ENCODE data around the gene SEC61A1. TPM values are rescaled to one million over a fixed set of nuclear protein-coding genes. Genes with fewer than 3 reads are reported as not detected.
A peak's percentile ranks its signal among the peaks of the same experiment; 100 is the strongest.

Gene SEC61A1
- total RNA-seq, 3 donors from 2014 or later (not counting 1 experiment from before 2014, with no cell fraction given) = 143 to 172 (median 148) TPM

- Mint-ChIP-seq H3K27ac (no peak overlapping the region), H3K27me3 (ENCODE audit: low read depth in 2 of 2) (no peaks in the 10 kb centered on the region), H3K36me3 (peaks cover 3% of the 10 kb centered on the region), H3K9me3 (no peaks in the 10 kb centered on the region), H3K4me3 (no peak overlapping the region), H3K4me1 (peaks cover 1 to 13% of the 10 kb centered on the region in 2 donors)
- H3K4me3 ChIP-seq (ENCODE audit: low read length) = no peak overlapping the region
- DNase-seq (no peak), ATAC-seq (no peak)
- TF ChIP-seq CTCF (IDR thresholded peaks at IDR 0.05) = no peak
- peaks cover 24% of the 10 kb centered on the region for H3K4me1 ChIP-seq (ENCODE audit: control insufficient read depth, insufficient read depth, low read length)
- 99% methylated on average over 6 of the region's 6 CpGs for WGBS (ENCODE audit: insufficient coverage)
- no peak overlapping the region for H3K27ac ChIP-seq (ENCODE audit: low read length)
- H3K27me3 ChIP-seq (ENCODE audit: control insufficient read depth, insufficient read depth, low read length) = peaks cover 4% of the 10 kb centered on the region
- H3K36me3 ChIP-seq (ENCODE audit: control insufficient read depth, insufficient read depth, low read length) = peaks cover 46% of the 10 kb centered on the region
- intact Hi-C loops (cut with micrococcal nuclease) = no loop called here
- H3K9me3 ChIP-seq (ENCODE audit: control insufficient read depth, insufficient read depth, low read length) = no peaks in the 10 kb centered on the region
Measured at GRCh38 chr3:128073185-128073725, 21.0 kb downstream of the SEC61A1 start.

DNA sequence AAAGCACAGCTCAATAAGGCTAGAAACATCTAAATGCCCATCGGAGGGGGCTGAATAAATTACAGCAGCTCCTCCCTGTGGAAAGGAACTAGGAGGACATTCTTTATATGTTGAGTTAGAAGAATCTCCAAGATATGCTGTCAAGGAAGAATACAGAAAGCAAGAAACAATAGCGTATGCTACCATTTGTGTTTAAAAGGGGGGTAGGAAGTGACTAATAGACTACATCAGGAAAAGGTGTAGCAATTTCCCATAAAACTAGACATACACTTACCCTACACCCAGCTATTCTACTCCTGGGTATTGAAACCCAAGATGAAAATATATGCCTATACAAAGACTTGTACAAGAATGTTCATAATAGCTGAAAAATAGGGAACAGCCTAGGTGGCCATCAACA is 21.6 kb downstream of the SEC61A1 start:
- Mint-ChIP-seq H3K27me3 (ENCODE audit: low read depth in 2 of 2) (no peaks in the 10 kb centered on the region), H3K4me1 (peaks cover 0 to 13% of the 10 kb centered on the region in 2 donors), H3K27ac (no peak overlapping the region), H3K36me3 (no peaks in the 10 kb centered on the region), H3K9me3 (no peaks in the 10 kb centered on the region), H3K4me3 (peak overlapping the region; percentile 59)
- no peak for ATAC-seq
- 91% methylated on average over 1 of the region's 2 CpGs for WGBS (ENCODE audit: insufficient coverage)
- no peak for DNase-seq
- peaks cover 41% of the 10 kb centered on the region for H3K36me3 ChIP-seq (ENCODE audit: control insufficient read depth, insufficient read depth, low read length)
- no peak for TF ChIP-seq CTCF (IDR thresholded peaks at IDR 0.05)
- H3K27ac ChIP-seq (ENCODE audit: low read length) = no peak overlapping the region
- no peak overlapping the region for H3K4me3 ChIP-seq (ENCODE audit: low read length)
- H3K9me3 ChIP-seq (ENCODE audit: control insufficient read depth, insufficient read depth, low read length) = no peaks in the 10 kb centered on the region
- peaks cover 24% of the 10 kb centered on the region for H3K4me1 ChIP-seq (ENCODE audit: control insufficient read depth, insufficient read depth, low read length)
- peaks cover 4% of the 10 kb centered on the region for H3K27me3 ChIP-seq (ENCODE audit: control insufficient read depth, insufficient read depth, low read length)
- intact Hi-C loops (cut with micrococcal nuclease) = no loop called here

GRCh38 chr3:128074851-128075521 is 22.7 kb downstream of the SEC61A1 start:
- WGBS (ENCODE audit: insufficient coverage) = 43% methylated on average over 7 of the region's 7 CpGs
- DNase-seq (no peak), ATAC-seq (no peak)
- Histone ChIP-seq H3K27me3 (ENCODE audit: control insufficient read depth, insufficient read depth, low read length) (peaks cover 4% of the 10 kb centered on the region), H3K4me3 (ENCODE audit: low read length) (no peak overlapping the region), H3K4me1 (ENCODE audit: control insufficient read depth, insufficient read depth, low read length) (peaks cover 24% of the 10 kb centered on the region), H3K36me3 (ENCODE audit: control insufficient read depth, insufficient read depth, low read length) (peaks cover 29% of the 10 kb centered on the region), H3K9me3 (ENCODE audit: control insufficient read depth, insufficient read depth, low read length) (no peaks in the 10 kb centered on the region), H3K27ac (ENCODE audit: low read length) (no peak overlapping the region)
- no peaks in the 10 kb centered on the region for H3K9me3 Mint-ChIP-seq
- intact Hi-C loops (cut with micrococcal nuclease) = loop anchor here (1.0 to 5.0 kb wide), 2 partner anchors 48 to 532 kb away; partner anchors contain the start of gene RUVBL1
- no peaks in the 10 kb centered on the region for H3K27me3 Mint-ChIP-seq (ENCODE audit: low read depth in 2 of 2)
- H3K36me3 Mint-ChIP-seq = no peaks in the 10 kb centered on the region
- TF ChIP-seq CTCF (IDR thresholded peaks at IDR 0.05) = no peak
- peak overlapping the region in 1 of 2 donors; percentile 74 for H3K27ac Mint-ChIP-seq
- H3K4me3 Mint-ChIP-seq = peak overlapping the region; percentile 55
- peaks cover 0 to 13% of the 10 kb centered on the region in 2 donors for H3K4me1 Mint-ChIP-seq
